Memory B cell (primary cell): Measurements from ENCODE around the gene MSLN.

Source experiments
- ATAC-seq: fragments of 150-1000 bp; cut with Tn5 transposase; 2 replicates; pipeline ENCODE4 v1.10.0; 2021; ENCODE audit warnings: low read depth, mild to moderate bottlenecking, moderate library complexity
- DNase-seq, 2 donors: peaks; one replicate each; pipeline ENCODE4 v3.0.0; 2022; ENCODE audit warnings: low spot score in 2 of 2
- H3K27ac Mint-ChIP-seq: one replicate; pipeline ENCODE4 v1.8.0; 2022; ENCODE audit warnings: mild to moderate bottlenecking, moderate library complexity, mixed read lengths
- H3K27me3 Mint-ChIP-seq: one replicate; pipeline ENCODE4 v1.8.0; 2022; ENCODE audit warnings: mixed read lengths
- H3K36me3 Mint-ChIP-seq: one replicate; pipeline ENCODE4 v1.8.0; 2022; ENCODE audit warnings: mild to moderate bottlenecking, mixed read lengths
- H3K4me1 Mint-ChIP-seq: one replicate; pipeline ENCODE4 v1.8.0; 2022; ENCODE audit warnings: mixed read lengths
- H3K4me3 Mint-ChIP-seq: one replicate; pipeline ENCODE4 v1.8.0; 2022; ENCODE audit warnings: mild to moderate bottlenecking, moderate library complexity, mixed read lengths
- H3K9me3 Mint-ChIP-seq: one replicate; pipeline ENCODE4 v1.8.0; 2022; ENCODE audit warnings: mixed read lengths

The MSLN gene

GRCh38 chr16:777826-778225 lies 17.3 kb downstream of the MSLN start:
- Mint-ChIP-seq H3K36me3 (no peaks in the 10 kb centered on the region), H3K27ac (no peak overlapping the region), H3K4me1 (no peaks in the 10 kb centered on the region), H3K9me3 (no peaks in the 10 kb centered on the region), H3K4me3 (no peak overlapping the region), H3K27me3 (peaks cover 13% of the 10 kb centered on the region)
- DNase-seq: no peak
- no peak for ATAC-seq

GRCh38 chr16:778447-778846 lies 17.9 kb downstream of the MSLN start:
- H3K9me3 Mint-ChIP-seq: no peaks in the 10 kb centered on the region
- peaks cover 17% of the 10 kb centered on the region for H3K27me3 Mint-ChIP-seq
- H3K27ac Mint-ChIP-seq: no peak overlapping the region
- no peaks in the 10 kb centered on the region for H3K4me1 Mint-ChIP-seq
- DNase-seq: no peak
- no peak for ATAC-seq
- H3K4me3 Mint-ChIP-seq: no peak overlapping the region
- H3K36me3 Mint-ChIP-seq: no peaks in the 10 kb centered on the region

- DNase-seq (no peak), ATAC-seq (no peak)
- Mint-ChIP-seq H3K9me3 (no peaks in the 10 kb centered on the region), H3K27me3 (peaks cover 17% of the 10 kb centered on the region), H3K27ac (no peak overlapping the region), H3K36me3 (no peaks in the 10 kb centered on the region), H3K4me3 (no peak overlapping the region), H3K4me1 (no peaks in the 10 kb centered on the region)
Observed at GRCh38 chr16:778909-779527, 18.5 kb downstream of the MSLN start.

- DNase-seq (no peak), ATAC-seq (no peak)
- peaks cover 17% of the 10 kb centered on the region for H3K27me3 Mint-ChIP-seq
- no peaks in the 10 kb centered on the region for H3K36me3 Mint-ChIP-seq
- no peaks in the 10 kb centered on the region for H3K4me1 Mint-ChIP-seq
- no peak overlapping the region for H3K4me3 Mint-ChIP-seq
- no peaks in the 10 kb centered on the region for H3K9me3 Mint-ChIP-seq
- H3K27ac Mint-ChIP-seq: no peak overlapping the region
Observed at GRCh38 chr16:779561-779960, 19.0 kb downstream of the MSLN start.

DNA sequence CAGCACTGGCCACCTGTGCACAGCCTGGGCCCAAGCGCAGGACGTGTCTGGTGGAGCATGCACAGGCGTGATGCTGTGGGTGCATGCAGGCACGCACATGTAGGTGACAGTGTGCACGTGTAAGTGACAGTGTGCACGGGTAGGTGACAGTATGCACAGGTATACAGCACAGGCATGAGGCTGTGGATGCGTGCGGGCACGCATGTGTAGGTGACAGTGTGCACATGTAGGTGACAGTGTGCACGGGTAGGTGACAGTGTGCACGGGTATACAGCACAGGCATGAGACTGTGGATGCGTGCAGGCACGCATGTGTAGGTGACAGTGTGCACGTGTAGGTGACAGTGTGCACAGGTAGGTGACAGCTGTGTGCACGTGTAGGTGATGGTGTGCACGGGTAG lies 19.8 kb downstream of the MSLN start:
- no peaks in the 10 kb centered on the region for H3K4me1 Mint-ChIP-seq
- H3K9me3 Mint-ChIP-seq: no peaks in the 10 kb centered on the region
- ATAC-seq (no peak), DNase-seq (no peak)
- no peak overlapping the region for H3K4me3 Mint-ChIP-seq
- no peak overlapping the region for H3K27ac Mint-ChIP-seq
- peaks cover 17% of the 10 kb centered on the region for H3K27me3 Mint-ChIP-seq
- H3K36me3 Mint-ChIP-seq: no peaks in the 10 kb centered on the region

DNA sequence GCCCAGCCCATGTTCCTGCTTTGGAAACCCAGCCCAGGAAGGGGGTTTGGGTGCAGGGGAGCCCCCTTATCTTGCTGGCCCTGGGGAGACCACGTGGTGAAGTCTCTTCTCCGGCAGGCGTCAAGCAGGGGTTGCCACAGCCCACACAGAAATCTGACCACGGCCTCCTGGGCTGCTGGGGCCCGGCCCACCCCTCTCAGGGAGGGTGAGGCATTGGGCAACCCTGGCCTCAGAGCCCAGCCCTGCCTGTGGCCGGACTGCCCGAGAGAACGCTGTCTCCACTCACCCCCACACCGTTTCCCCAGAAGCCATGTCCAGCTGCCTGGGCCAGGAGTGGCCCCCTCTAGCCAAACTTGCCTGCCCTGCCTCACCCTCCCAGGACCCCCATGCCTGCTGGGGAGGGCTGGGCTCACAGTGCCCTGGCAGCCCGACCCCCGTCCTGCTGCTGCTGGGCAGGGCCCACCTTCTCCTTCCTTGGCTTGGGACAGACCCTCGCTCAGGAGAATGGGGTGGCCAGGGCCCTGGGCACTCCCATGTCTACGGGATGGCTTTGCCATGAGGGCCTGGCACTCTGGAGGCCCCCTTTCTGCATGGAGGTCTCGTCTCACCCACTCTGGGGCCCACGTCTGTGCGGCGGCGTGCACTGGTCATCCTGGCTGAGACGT lies 20.9 kb downstream of the MSLN start:
- no peak overlapping the region for H3K4me3 Mint-ChIP-seq
- DNase-seq (no peak), ATAC-seq (no peak)
- H3K27me3 Mint-ChIP-seq: peaks cover 17% of the 10 kb centered on the region
- H3K4me1 Mint-ChIP-seq: peaks cover 2% of the 10 kb centered on the region
- no peak overlapping the region for H3K27ac Mint-ChIP-seq
- H3K9me3 Mint-ChIP-seq: no peaks in the 10 kb centered on the region
- H3K36me3 Mint-ChIP-seq: no peaks in the 10 kb centered on the region

- ATAC-seq (no peak), DNase-seq (no peak)
- peaks cover 17% of the 10 kb centered on the region for H3K27me3 Mint-ChIP-seq
- H3K36me3 Mint-ChIP-seq: no peaks in the 10 kb centered on the region
- no peak overlapping the region for H3K4me3 Mint-ChIP-seq
- no peak overlapping the region for H3K27ac Mint-ChIP-seq
- H3K4me1 Mint-ChIP-seq: peaks cover 6% of the 10 kb centered on the region
- no peaks in the 10 kb centered on the region for H3K9me3 Mint-ChIP-seq
Observed at GRCh38 chr16:782258-782657, 21.7 kb downstream of the MSLN start.

GRCh38 chr16:782766-783403 lies 22.4 kb downstream of the MSLN start:
- no peak for ATAC-seq
- no peak overlapping the region for H3K27ac Mint-ChIP-seq

GRCh38 chr16:783404-784161 lies 23.0 kb downstream of the MSLN start:
- Mint-ChIP-seq H3K4me1 (peaks cover 6% of the 10 kb centered on the region), H3K4me3 (no peak overlapping the region), H3K27ac (no peak overlapping the region), H3K36me3 (no peaks in the 10 kb centered on the region), H3K9me3 (no peaks in the 10 kb centered on the region), H3K27me3 (peaks cover 15% of the 10 kb centered on the region)
- DNase-seq: no peak
- ATAC-seq: no peak

More at GRCh38 chr16:782766-783403, 22.4 kb downstream of the MSLN start:
- no peak overlapping the region for H3K4me3 Mint-ChIP-seq
- H3K27me3 Mint-ChIP-seq: peaks cover 15% of the 10 kb centered on the region
- peaks cover 6% of the 10 kb centered on the region for H3K4me1 Mint-ChIP-seq
- DNase-seq: no peak
- H3K36me3 Mint-ChIP-seq: no peaks in the 10 kb centered on the region
- H3K9me3 Mint-ChIP-seq: no peaks in the 10 kb centered on the region

DNA sequence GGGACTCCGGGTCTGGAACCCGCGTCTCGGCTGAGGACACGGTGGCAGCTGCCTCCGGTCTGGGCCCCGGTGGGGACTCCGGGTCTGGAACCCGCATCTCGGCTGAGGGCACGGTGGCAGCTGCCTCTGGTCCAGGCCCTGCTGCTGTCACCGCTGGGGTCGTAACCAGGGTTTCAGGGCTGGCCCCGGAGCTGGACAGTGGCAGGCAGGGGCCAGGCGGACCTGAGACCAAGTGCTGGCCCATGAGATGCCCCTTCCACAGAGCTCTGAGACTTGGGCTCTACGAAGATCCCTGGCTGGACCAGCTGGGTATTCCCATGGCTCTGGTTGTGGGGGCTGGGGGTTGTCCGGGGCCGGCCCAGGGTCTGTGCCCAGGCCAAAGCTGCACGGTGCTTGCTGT lies 23.9 kb downstream of the MSLN start:
- no peak overlapping the region for H3K27ac Mint-ChIP-seq
- DNase-seq (no peak), ATAC-seq (no peak)
- H3K27me3 Mint-ChIP-seq: peaks cover 15% of the 10 kb centered on the region
- H3K4me1 Mint-ChIP-seq: peaks cover 6% of the 10 kb centered on the region
- H3K36me3 Mint-ChIP-seq: no peaks in the 10 kb centered on the region
- H3K9me3 Mint-ChIP-seq: no peaks in the 10 kb centered on the region
- no peak overlapping the region for H3K4me3 Mint-ChIP-seq

GRCh38 chr16:785563-786535 lies 25.3 kb downstream of the MSLN start:
- DNase-seq (peak; percentile 75 to 81), ATAC-seq (peak; percentile 27)
- no peaks in the 10 kb centered on the region for H3K36me3 Mint-ChIP-seq
- H3K4me1 Mint-ChIP-seq: peaks cover 6% of the 10 kb centered on the region
- H3K27me3 Mint-ChIP-seq: peaks cover 8% of the 10 kb centered on the region
- H3K9me3 Mint-ChIP-seq: no peaks in the 10 kb centered on the region
- no peak overlapping the region for H3K27ac Mint-ChIP-seq
- peak overlapping the region; percentile 59 for H3K4me3 Mint-ChIP-seq

- no peak overlapping the region for H3K27ac Mint-ChIP-seq
- H3K4me3 Mint-ChIP-seq: peak overlapping the region; percentile 85
- ATAC-seq: no peak
- peaks cover 4% of the 10 kb centered on the region for H3K27me3 Mint-ChIP-seq
- peaks cover 9% of the 10 kb centered on the region for H3K36me3 Mint-ChIP-seq
- peaks cover 6% of the 10 kb centered on the region for H3K4me1 Mint-ChIP-seq
- H3K9me3 Mint-ChIP-seq: no peaks in the 10 kb centered on the region
- no peak for DNase-seq
Observed at GRCh38 chr16:787321-787966, 26.9 kb downstream of the MSLN start.

DNA sequence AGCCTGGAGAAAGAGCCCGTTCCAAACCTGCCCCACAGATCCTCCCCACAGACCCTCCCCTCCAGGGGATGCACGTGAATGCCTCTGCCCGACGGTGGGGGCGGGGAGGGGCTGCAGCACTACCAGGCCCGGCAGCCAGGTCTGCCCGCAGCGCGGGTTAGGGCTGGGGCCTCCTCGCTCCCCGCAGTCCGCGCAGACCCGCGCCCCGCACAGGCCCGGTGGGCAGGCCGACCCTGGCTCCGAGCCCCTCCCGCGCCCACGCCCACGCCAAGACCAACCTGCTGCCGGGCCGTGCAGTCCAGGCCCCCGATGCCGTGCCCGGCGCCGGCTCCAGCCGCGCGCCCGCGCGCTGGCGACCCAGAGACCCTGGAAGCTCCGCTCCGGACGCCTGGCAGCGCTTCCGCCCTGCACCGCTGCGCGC lies 27.5 kb downstream of the MSLN start, which contains the start of gene RPUSD1:
Gene RPUSD1, minus strand, starts transcription at position 404 of the 421 bp plus-strand sequence. CDS start 644 bp downstream, outside the sequence.
- H3K9me3 Mint-ChIP-seq: no peaks in the 10 kb centered on the region
- no peak within 1 kb of the TSS for H3K27ac Mint-ChIP-seq
- peaks cover 4% of the 10 kb centered on the region for H3K27me3 Mint-ChIP-seq
- peaks cover 6% of the 10 kb centered on the region for H3K4me1 Mint-ChIP-seq
- peak within 1 kb of the TSS; percentile 85 for H3K4me3 Mint-ChIP-seq
- DNase-seq (peak in 1 of 2 donors; percentile 62), ATAC-seq (peak; percentile 5)
- peaks cover 9% of the 10 kb centered on the region for H3K36me3 Mint-ChIP-seq
